HG03520 (cell line): ENCODE data around the gene UMAD1.

Experiments
- ATAC-seq: cut with Tn5 transposase; IDR thresholded peaks from one replicate; pipeline ENCODE4 v1.9.1; 2021; ENCODE audit warnings: mild to moderate bottlenecking, moderate library complexity; ENCODE audit not compliant: unreplicated experiment

UMAD1 gene

GRCh38 chr7:7761974-7762779 lies 121.6 kb downstream of the UMAD1 start:
- peak; percentile 48 for ATAC-seq

- ATAC-seq, result no peak
Observed at GRCh38 chr7:7764520-7765396, 124.2 kb downstream of the UMAD1 start.

- ATAC-seq, result peak; percentile 76
Observed at GRCh38 chr7:7765422-7765821, 124.9 kb downstream of the UMAD1 start.

DNA sequence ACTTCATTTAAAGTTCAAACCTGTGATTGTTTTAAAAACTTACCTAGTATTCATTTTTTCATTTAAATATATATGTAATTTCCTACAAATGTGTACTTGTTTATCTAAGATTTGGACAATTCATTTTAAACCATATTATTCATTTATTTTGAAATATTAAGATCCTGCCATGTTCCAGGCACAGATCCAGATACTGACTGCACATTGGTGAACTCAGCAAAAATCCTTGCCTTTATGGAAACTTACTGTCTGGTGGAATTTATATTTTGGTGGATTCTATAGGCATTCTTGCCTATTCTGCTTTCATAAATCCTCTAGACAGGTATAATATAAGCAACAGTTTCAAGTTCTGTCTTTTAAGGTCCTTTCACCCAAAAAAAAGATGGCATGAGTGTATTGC lies 126.1 kb downstream of the UMAD1 start:
- ATAC-seq, result no peak

- ATAC-seq, result no peak
Observed at GRCh38 chr7:7768977-7769709, 128.6 kb downstream of the UMAD1 start.

DNA sequence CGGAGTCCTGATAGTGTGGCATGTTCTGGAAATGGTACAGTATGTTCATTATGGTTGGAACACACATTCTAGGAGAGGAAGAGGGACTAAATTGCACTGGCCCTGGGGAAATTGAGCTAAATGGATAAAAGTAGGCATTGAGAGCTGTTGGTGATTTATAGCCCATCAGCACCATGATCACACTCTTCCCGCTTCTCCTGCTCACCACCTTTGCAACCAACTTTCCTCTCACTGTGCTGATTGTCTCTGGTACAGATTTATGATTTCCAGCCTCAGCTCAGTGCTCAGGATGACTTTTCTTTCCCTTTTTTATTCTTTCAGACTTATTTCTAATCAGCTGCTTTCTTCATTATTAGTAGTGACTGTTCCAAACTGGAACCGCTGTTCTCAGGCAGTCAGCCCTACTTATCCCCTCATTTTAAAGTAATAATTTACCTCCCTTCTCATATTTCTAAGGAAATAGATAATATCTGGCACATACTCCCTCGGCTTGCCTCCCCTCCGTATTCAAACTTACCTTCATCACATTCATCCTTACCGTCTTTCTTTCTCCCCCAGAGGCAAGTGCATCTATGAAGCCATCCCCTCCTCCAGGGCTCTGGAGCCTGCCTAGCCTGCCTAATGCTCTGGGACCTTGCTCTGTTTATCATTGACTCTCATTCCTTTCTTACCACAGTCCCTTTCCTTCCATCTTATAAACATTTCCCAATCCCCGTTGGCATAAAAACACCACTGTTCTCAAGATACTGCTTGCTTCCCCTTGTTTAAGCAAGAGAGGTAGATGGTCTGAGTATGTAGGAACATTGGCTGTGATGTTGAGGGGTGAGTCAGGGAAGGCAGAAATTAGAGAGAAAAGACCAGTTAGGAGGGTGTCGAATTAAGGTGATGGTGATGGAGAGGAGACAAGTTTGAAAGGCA lies 129.4 kb downstream of the UMAD1 start:
- no peak for ATAC-seq

DNA sequence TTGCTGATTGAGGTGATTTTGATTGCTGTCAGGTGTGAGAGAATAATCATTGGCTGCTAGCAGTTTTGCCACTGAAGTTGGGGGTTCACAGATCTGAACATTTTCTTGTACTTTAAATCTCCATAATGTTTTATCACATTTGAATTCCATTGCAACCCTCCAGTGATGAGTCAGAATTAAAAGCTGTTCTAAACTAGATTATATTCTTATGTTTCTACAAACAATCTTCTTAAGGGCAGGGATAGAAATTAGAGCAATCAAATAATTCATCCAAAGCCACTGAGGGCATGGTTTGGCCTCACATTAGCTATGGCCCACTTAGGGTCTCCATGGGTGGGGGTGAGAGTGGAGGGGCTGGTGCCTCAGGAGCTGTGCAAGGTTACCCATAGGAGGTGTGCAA lies 130.9 kb downstream of the UMAD1 start:
- ATAC-seq, result no peak

- no peak for ATAC-seq
Observed at GRCh38 chr7:7772397-7772821, 131.9 kb downstream of the UMAD1 start.

GRCh38 chr7:7773334-7774309 lies 133.1 kb downstream of the UMAD1 start:
- peak; percentile 56 for ATAC-seq

DNA sequence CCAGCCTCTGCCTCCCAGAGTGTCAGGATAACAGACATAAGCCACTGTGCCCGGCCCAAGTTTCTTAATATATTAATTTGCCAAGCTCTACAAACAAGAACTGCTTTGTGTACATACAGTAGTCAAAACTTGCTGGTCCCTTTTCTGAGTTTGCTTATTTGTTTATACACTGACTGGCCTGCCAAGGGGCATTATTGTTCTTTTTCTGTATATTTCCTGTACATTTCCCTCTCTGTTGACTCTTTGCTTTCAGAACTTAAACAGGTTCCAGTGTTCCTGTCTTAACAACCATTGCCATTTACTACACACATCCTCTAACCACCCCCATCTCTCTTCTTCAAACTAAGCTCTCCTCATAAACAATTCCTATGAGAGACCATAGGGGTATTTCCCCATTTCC lies 139.3 kb downstream of the UMAD1 start:
- no peak for ATAC-seq

DNA sequence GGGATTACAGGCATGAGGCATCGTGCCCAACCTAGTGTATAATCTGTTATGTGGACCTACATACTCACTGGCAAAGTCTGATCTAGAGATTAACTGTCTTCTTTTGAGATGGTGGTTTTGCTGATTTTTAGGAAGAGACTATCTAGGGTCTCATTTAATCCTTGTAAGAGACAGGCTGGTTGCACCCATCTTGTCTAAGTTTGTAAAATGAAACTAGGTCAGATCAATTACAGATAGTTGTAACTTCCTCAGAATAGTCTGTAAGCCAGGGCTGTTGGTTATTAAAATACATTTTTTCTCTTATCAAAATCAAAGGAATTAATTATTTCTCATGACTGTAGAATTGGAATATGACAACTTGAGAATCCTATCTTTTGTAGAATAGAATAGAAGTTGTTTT lies 142.4 kb downstream of the UMAD1 start:
- no peak for ATAC-seq

GRCh38 chr7:7785344-7785973 lies 144.9 kb downstream of the UMAD1 start:
- no peak for ATAC-seq

DNA sequence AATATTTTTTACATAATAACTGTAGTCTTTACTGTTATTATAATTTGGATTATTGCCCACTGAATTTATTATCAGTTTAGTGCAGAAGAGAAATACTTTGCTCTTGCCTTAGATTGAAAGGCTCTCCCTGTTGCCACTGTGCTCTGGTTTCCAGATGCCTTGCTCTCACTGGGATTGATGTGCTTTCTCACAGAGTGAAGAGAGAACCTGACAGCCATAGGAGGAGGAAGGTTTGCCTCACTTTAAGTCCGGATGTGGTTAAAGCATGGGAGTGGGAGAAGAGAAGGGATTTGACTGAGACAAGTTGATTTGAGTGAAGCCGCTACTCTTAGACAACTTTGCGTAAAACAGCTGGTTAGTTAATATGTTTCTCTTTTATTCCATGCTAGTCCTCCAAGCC lies 146.0 kb downstream of the UMAD1 start:
- ATAC-seq, result no peak

GRCh38 chr7:7789551-7789988 lies 149.0 kb downstream of the UMAD1 start:
- peak; percentile 91 for ATAC-seq

DNA sequence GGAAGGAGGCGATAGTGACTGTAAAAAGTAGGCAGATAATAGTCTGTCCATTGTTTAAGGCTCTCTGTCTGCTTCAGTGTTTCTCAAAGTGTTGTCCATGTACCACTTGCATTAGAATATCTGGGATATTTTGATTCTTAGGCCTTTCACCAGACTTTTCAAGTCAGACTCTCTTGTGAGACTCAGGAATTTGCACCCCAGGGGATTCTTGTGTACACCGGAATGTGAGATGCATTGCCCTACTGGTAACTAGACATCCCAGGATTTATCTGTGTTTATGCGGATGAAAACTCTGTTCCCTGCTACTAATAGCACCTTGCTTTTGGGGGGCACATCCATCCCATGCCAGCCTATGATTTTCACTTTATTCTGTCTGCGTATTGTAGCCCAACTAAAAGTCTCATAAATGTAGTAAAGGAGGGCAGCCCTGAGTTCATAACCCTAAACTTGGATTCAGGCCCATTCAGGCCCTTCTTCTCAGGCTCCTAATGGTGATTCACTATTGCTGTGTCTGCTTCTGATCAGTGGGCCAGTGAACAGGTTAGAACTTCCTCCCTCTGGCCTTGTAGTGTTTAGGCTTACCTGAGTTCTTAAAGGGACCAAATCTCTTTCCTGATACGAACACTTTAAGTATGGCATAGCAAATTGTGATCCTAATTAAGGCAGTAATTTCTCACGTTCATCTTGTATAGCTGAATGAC lies 149.6 kb downstream of the UMAD1 start:
- no peak for ATAC-seq

- no peak for ATAC-seq
Observed at GRCh38 chr7:7791523-7791922, 151.0 kb downstream of the UMAD1 start.

DNA sequence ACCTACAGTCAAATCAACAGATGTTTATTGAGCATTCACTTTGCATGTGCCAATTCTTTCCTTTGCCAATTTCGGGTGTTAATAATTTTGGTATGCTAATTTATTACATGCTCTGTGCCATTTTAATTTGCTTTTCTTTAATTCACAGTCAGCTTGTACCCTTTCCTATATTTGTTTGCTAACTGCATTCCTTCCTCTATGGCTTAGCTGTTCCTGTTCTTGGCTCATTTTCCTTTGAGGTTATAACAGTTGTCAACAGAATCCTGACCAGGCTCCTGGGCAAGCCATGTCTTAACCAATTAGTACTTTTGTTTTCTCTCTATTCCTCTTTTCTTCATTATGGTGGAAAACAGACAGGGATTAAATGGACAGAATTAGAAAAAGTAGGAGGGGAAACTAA lies 151.5 kb downstream of the UMAD1 start:
- no peak for ATAC-seq

- no peak for ATAC-seq
Observed at GRCh38 chr7:7793249-7793648, 152.7 kb downstream of the UMAD1 start.
